ENCODE data around the gene NDUFS1. TPM values are rescaled to one million over a fixed set of nuclear protein-coding genes. Genes with fewer than 3 reads are reported as not detected.
"Not testable (repeated sequence)": the region's sequence is repeated elsewhere in the genome, so short reads cannot be mapped to it uniquely, and the experiment has no call there.

NDUFS1 gene
- total RNA-seq, 4 donors from 2014 or later, result 37.0 to 118 (median 76.5) TPM

- no peaks in the 10 kb centered on the region for H3K27me3 ChIP-seq
- no peak overlapping the region for H3K27ac ChIP-seq
- DNase-seq, result no peak
- no peak for TF ChIP-seq POLR2AphosphoS5 (IDR thresholded peaks at IDR 0.05)
- TF ChIP-seq POLR2A (IDR thresholded peaks at IDR 0.05), result no peak
- no peak for TF ChIP-seq EP300 (IDR thresholded peaks at IDR 0.05; ENCODE audit: low read depth)
- no peaks in the 10 kb centered on the region for H3K9me3 ChIP-seq
- in situ Hi-C loops (cut with MboI; ENCODE audit: low pct_ligation_motif_present in 1 of 4, low pct_unique_long_range_greater_than_20kb in 1 of 4, low sequenced_read_pairs in 3 of 4) (no loop called here), intact Hi-C loops (cut with DNase I; ENCODE audit: low total_unique reads) (no loop called here)
- H3K4me1 ChIP-seq, result no peaks in the 10 kb centered on the region
- no peaks in the 10 kb centered on the region for H3K36me3 ChIP-seq
- WGBS, 2 donors (ENCODE audit: low coverage in 1 of 2), result 41 to 47% methylated on average over 2 of the region's 2 CpGs
- H3K4me3 ChIP-seq, result no peak overlapping the region
Observed at GRCh38 chr2:206193671-206194357, 34.6 kb upstream of the NDUFS1 start.

- TF ChIP-seq POLR2A (IDR thresholded peaks at IDR 0.05) (no peak), POLR2AphosphoS5 (IDR thresholded peaks at IDR 0.05) (no peak), EP300 (IDR thresholded peaks at IDR 0.05; ENCODE audit: low read depth) (no peak), CTCF (IDR thresholded peaks at IDR 0.05) (no peak)
- intact Hi-C loops (cut with DNase I; ENCODE audit: low total_unique reads), result no loop called here
- in situ Hi-C loops (cut with MboI; ENCODE audit: low pct_ligation_motif_present in 1 of 4, low pct_unique_long_range_greater_than_20kb in 1 of 4, low sequenced_read_pairs in 3 of 4), result no loop called here
- no peaks in the 10 kb centered on the region for H3K9me3 ChIP-seq
- no peak overlapping the region for H3K27ac ChIP-seq
- H3K4me1 ChIP-seq, result no peaks in the 10 kb centered on the region
- H3K27me3 ChIP-seq, result peaks cover 3% of the 10 kb centered on the region
- H3K4me3 ChIP-seq, result no peak overlapping the region
- no peak for DNase-seq
- H3K36me3 ChIP-seq, result no peaks in the 10 kb centered on the region
- 94 to 97% methylated on average over 3 of the region's 3 CpGs for WGBS, 2 donors (ENCODE audit: low coverage in 1 of 2)
Observed at GRCh38 chr2:206192157-206192556, 32.9 kb upstream of the NDUFS1 start.

- no peak overlapping the region for H3K4me3 ChIP-seq
- no peak for DNase-seq
- no peak for TF ChIP-seq POLR2AphosphoS5 (IDR thresholded peaks at IDR 0.05)
- no peak for TF ChIP-seq CTCF (IDR thresholded peaks at IDR 0.05)
- TF ChIP-seq EP300 (IDR thresholded peaks at IDR 0.05; ENCODE audit: low read depth), result no peak
- TF ChIP-seq POLR2A (IDR thresholded peaks at IDR 0.05), result no peak
- H3K36me3 ChIP-seq, result no peaks in the 10 kb centered on the region
- no peaks in the 10 kb centered on the region for H3K4me1 ChIP-seq
- no peaks in the 10 kb centered on the region for H3K9me3 ChIP-seq
- WGBS, 2 donors (ENCODE audit: low coverage in 1 of 2), result 75 to 81% methylated on average over 5 of the region's 5 CpGs
- intact Hi-C loops (cut with DNase I; ENCODE audit: low total_unique reads) (no loop called here), in situ Hi-C loops (cut with MboI; ENCODE audit: low pct_ligation_motif_present in 1 of 4, low pct_unique_long_range_greater_than_20kb in 1 of 4, low sequenced_read_pairs in 3 of 4) (no loop called here)
- H3K27ac ChIP-seq, result no peak overlapping the region
- H3K27me3 ChIP-seq, result peaks cover 3% of the 10 kb centered on the region
Observed at GRCh38 chr2:206190689-206191088, 31.4 kb upstream of the NDUFS1 start.

GRCh38 chr2:206190111-206190510 lies 30.9 kb upstream of the NDUFS1 start:
- peaks cover 3% of the 10 kb centered on the region for H3K27me3 ChIP-seq
- H3K4me3 ChIP-seq, result no peak overlapping the region
- no peak for DNase-seq
- 73 to 81% methylated on average over 2 of the region's 2 CpGs for WGBS, 2 donors (ENCODE audit: low coverage in 1 of 2)
- no peaks in the 10 kb centered on the region for H3K4me1 ChIP-seq
- H3K27ac ChIP-seq, result no peak overlapping the region
- no peaks in the 10 kb centered on the region for H3K9me3 ChIP-seq
- no peaks in the 10 kb centered on the region for H3K36me3 ChIP-seq
- no peak for TF ChIP-seq POLR2A (IDR thresholded peaks at IDR 0.05)
- TF ChIP-seq EP300 (IDR thresholded peaks at IDR 0.05; ENCODE audit: low read depth), result no peak
- TF ChIP-seq CTCF (IDR thresholded peaks at IDR 0.05), result no peak
- TF ChIP-seq POLR2AphosphoS5 (IDR thresholded peaks at IDR 0.05), result no peak
- intact Hi-C loops (cut with DNase I; ENCODE audit: low total_unique reads), result no loop called here
- in situ Hi-C loops (cut with MboI; ENCODE audit: low pct_ligation_motif_present in 1 of 4, low pct_unique_long_range_greater_than_20kb in 1 of 4, low sequenced_read_pairs in 3 of 4), result no loop called here

GRCh38 chr2:206189691-206190090 lies 30.4 kb upstream of the NDUFS1 start:
- Histone ChIP-seq H3K27ac (no peak overlapping the region), H3K36me3 (no peaks in the 10 kb centered on the region), H3K9me3 (no peaks in the 10 kb centered on the region), H3K4me3 (no peak overlapping the region), H3K4me1 (no peaks in the 10 kb centered on the region), H3K27me3 (peaks cover 3% of the 10 kb centered on the region)
- TF ChIP-seq POLR2AphosphoS5 (IDR thresholded peaks at IDR 0.05) (no peak), POLR2A (IDR thresholded peaks at IDR 0.05) (no peak), EP300 (IDR thresholded peaks at IDR 0.05; ENCODE audit: low read depth) (no peak), CTCF (IDR thresholded peaks at IDR 0.05) (no peak)
- intact Hi-C loops (cut with DNase I; ENCODE audit: low total_unique reads) (no loop called here), in situ Hi-C loops (cut with MboI; ENCODE audit: low pct_ligation_motif_present in 1 of 4, low pct_unique_long_range_greater_than_20kb in 1 of 4, low sequenced_read_pairs in 3 of 4) (no loop called here)
- no peak for DNase-seq
- WGBS, 2 donors (ENCODE audit: low coverage in 1 of 2), result 65 to 81% methylated on average over 2 to 3 of the region's 3 CpGs

GRCh38 chr2:206181526-206181925 lies 22.3 kb upstream of the NDUFS1 start:
- H3K4me1 ChIP-seq; H3K4me3 ChIP-seq; in situ Hi-C loops (cut with MboI; ENCODE audit: low pct_ligation_motif_present in 1 of 4, low pct_unique_long_range_greater_than_20kb in 1 of 4, low sequenced_read_pairs in 3 of 4); H3K27ac ChIP-seq; H3K27me3 ChIP-seq; intact Hi-C loops (cut with DNase I; ENCODE audit: low total_unique reads); H3K36me3 ChIP-seq; DNase-seq; H3K9me3 ChIP-seq: not testable (repeated sequence)
- 82 to 86% methylated on average over 5 to 6 of the region's 6 CpGs for WGBS, 2 donors (ENCODE audit: low coverage in 1 of 2)

Measured in transverse colon (tissue), 4 donors.